BLaER1 treated with 17β-estradiol and CSF1 and Interleukin-3, amounts not matched to agents 10 nM and 100 nM (cell line): ENCODE data around the gene THRB.

Source experiments
- H3K27ac ChIP-seq, 11 experiments: shearing (Covaris generic); formaldehyde crosslinking; 2 replicates each; pipeline ENCODE4 v1.8.1; 2022
- H3K27me3 ChIP-seq, 11 experiments: shearing (Covaris generic); formaldehyde crosslinking; 2 replicates each; pipeline ENCODE4 v1.8.1; 2022
- H3K36me3 ChIP-seq, 11 experiments: shearing (Covaris generic); formaldehyde crosslinking; 2 replicates each; pipeline ENCODE4 v1.8.1; 2022
- H3K4me1 ChIP-seq, 10 experiments: shearing (Covaris generic); formaldehyde crosslinking; 2 replicates each; pipeline ENCODE4 v1.8.1; 2022
- H3K4me2 ChIP-seq, 11 experiments: shearing (Covaris generic); formaldehyde crosslinking; 2 replicates each; pipeline ENCODE4 v1.8.1; 2022
- H3K4me3 ChIP-seq, 10 experiments: shearing (Covaris generic); formaldehyde crosslinking; 2 replicates each; pipeline ENCODE4 v1.8.1; 2022
- H3K9ac ChIP-seq, 11 experiments: shearing (Covaris generic); formaldehyde crosslinking; 2 replicates each; pipeline ENCODE4 v1.8.1; 2022
- H3K9me3 ChIP-seq, 11 experiments: shearing (Covaris generic); formaldehyde crosslinking; replicated peaks in 1 of 11; 2 replicates each; pipeline ENCODE4 v1.8.1; 2022
- H4K20me1 ChIP-seq, 11 experiments: shearing (Covaris generic); formaldehyde crosslinking; 2 replicates each; pipeline ENCODE4 v1.8.1; 2022
- Cebpa-rat ChIP-seq, 11 experiments: shearing (Covaris generic); IDR thresholded peaks; 2 replicates each; pipeline ENCODE4 v1.8.1; 2022

Gene THRB

GRCh38 chr3:24364359-24364758, 130.3 kb downstream of the THRB start:
- H3K27ac ChIP-seq, result no peak overlapping the region
- H3K4me1 ChIP-seq, result peaks cover 0 to 22% (median 10%) of the 10 kb centered on the region in 10 experiments; a peak in 11 of 20 replicates

GRCh38 chr3:24363242-24363641, 131.4 kb downstream of the THRB start:
- no peaks in the 10 kb centered on the region for H3K27me3 ChIP-seq
- H3K9me3 ChIP-seq, result no peaks in the 10 kb centered on the region
- H4K20me1 ChIP-seq, result no peaks in the 10 kb centered on the region
- peak overlapping the region in 6 of 11 experiments; percentile 1 to 20 (median 11); a peak in 3 of 22 replicates for H3K4me2 ChIP-seq
- peaks cover 0 to 22% (median 10%) of the 10 kb centered on the region in 10 experiments; a peak in 11 of 20 replicates for H3K4me1 ChIP-seq
- no peaks in the 10 kb centered on the region for H3K36me3 ChIP-seq
- TF ChIP-seq Cebpa-rat (IDR thresholded peaks at IDR 0.05), result no peak
- no peak overlapping the region for H3K27ac ChIP-seq
- no peak overlapping the region for H3K4me3 ChIP-seq
- no peak overlapping the region for H3K9ac ChIP-seq

More at GRCh38 chr3:24364359-24364758, 130.3 kb downstream of the THRB start:
- Histone ChIP-seq H3K4me3 (no peak overlapping the region), H3K36me3 (no peaks in the 10 kb centered on the region), H3K27me3 (no peaks in the 10 kb centered on the region), H3K9me3 (no peaks in the 10 kb centered on the region), H4K20me1 (no peaks in the 10 kb centered on the region), H3K4me2 (no peak overlapping the region), H3K9ac (no peak overlapping the region)
- TF ChIP-seq Cebpa-rat (IDR thresholded peaks at IDR 0.05), result no peak

GRCh38 chr3:24361623-24362022, 133.0 kb downstream of the THRB start:
- H3K27ac ChIP-seq, result no peak overlapping the region
- H3K36me3 ChIP-seq, result no peaks in the 10 kb centered on the region
- H3K4me2 ChIP-seq, result no peak overlapping the region
- TF ChIP-seq Cebpa-rat (IDR thresholded peaks at IDR 0.05), result no peak
- H3K9me3 ChIP-seq, result no peaks in the 10 kb centered on the region
- no peak overlapping the region for H3K4me3 ChIP-seq
- no peaks in the 10 kb centered on the region for H4K20me1 ChIP-seq
- H3K9ac ChIP-seq, result no peak overlapping the region
- H3K27me3 ChIP-seq, result no peaks in the 10 kb centered on the region
- H3K4me1 ChIP-seq, result peaks cover 0 to 22% (median 10%) of the 10 kb centered on the region in 10 experiments; a peak in 11 of 20 replicates

GRCh38 chr3:24360957-24361356, 133.7 kb downstream of the THRB start:
- Histone ChIP-seq H4K20me1 (no peaks in the 10 kb centered on the region), H3K4me1 (peaks cover 0 to 21% (median 10%) of the 10 kb centered on the region in 10 experiments; a peak in 11 of 20 replicates), H3K27ac (no peak overlapping the region), H3K4me2 (no peak overlapping the region), H3K9ac (no peak overlapping the region), H3K27me3 (no peaks in the 10 kb centered on the region), H3K4me3 (no peak overlapping the region), H3K36me3 (no peaks in the 10 kb centered on the region), H3K9me3 (no peaks in the 10 kb centered on the region)
- no peak for TF ChIP-seq Cebpa-rat (IDR thresholded peaks at IDR 0.05)

GRCh38 chr3:24359645-24360462, 134.8 kb downstream of the THRB start:
- H3K4me1 ChIP-seq, result peaks cover 0 to 12% (median 4%) of the 10 kb centered on the region in 10 experiments; a peak in 9 of 20 replicates

GRCh38 chr3:24359102-24359501, 135.5 kb downstream of the THRB start:
- 0 out of 22 replicates have a peak, but pooled peaks cover 0 to 8% (median 0%) of the 10 kb centered on the region in 11 experiments for H3K9me3 ChIP-seq
- TF ChIP-seq Cebpa-rat (IDR thresholded peaks at IDR 0.05), result no peak

More at GRCh38 chr3:24359645-24360462, 134.8 kb downstream of the THRB start:
- H3K4me2 ChIP-seq, result no peak overlapping the region
- TF ChIP-seq Cebpa-rat (IDR thresholded peaks at IDR 0.05), result no peak
- 0 out of 22 replicates have a peak, but pooled peaks cover 0 to 6% (median 0%) of the 10 kb centered on the region in 11 experiments for H3K9me3 ChIP-seq
- no peak overlapping the region for H3K9ac ChIP-seq
- no peaks in the 10 kb centered on the region for H3K27me3 ChIP-seq
- H3K4me3 ChIP-seq, result no peak overlapping the region
- no peaks in the 10 kb centered on the region for H3K36me3 ChIP-seq
- no peaks in the 10 kb centered on the region for H4K20me1 ChIP-seq
- H3K27ac ChIP-seq, result no peak overlapping the region

GRCh38 chr3:24357635-24358034, 137.0 kb downstream of the THRB start:
- no peak for TF ChIP-seq Cebpa-rat (IDR thresholded peaks at IDR 0.05)
- H3K9ac ChIP-seq, result no peak overlapping the region
- H3K27ac ChIP-seq, result no peak overlapping the region
- no peak overlapping the region for H3K4me2 ChIP-seq
- no peaks in the 10 kb centered on the region for H3K27me3 ChIP-seq
- H3K4me1 ChIP-seq, result no peaks in the 10 kb centered on the region
- no peaks in the 10 kb centered on the region for H4K20me1 ChIP-seq
- 0 out of 22 replicates have a peak, but pooled peaks cover 0 to 8% (median 0%) of the 10 kb centered on the region in 11 experiments for H3K9me3 ChIP-seq
- H3K4me3 ChIP-seq, result no peak overlapping the region
- H3K36me3 ChIP-seq, result no peaks in the 10 kb centered on the region

More at GRCh38 chr3:24359102-24359501, 135.5 kb downstream of the THRB start:
- Histone ChIP-seq H3K4me1 (peaks cover 0 to 8% (median 4%) of the 10 kb centered on the region in 10 experiments; a peak in 4 of 20 replicates), H3K9ac (no peak overlapping the region), H3K4me3 (no peak overlapping the region), H3K27ac (no peak overlapping the region), H3K27me3 (no peaks in the 10 kb centered on the region), H3K4me2 (no peak overlapping the region), H3K36me3 (no peaks in the 10 kb centered on the region), H4K20me1 (no peaks in the 10 kb centered on the region)

GRCh38 chr3:24355806-24356205, 138.8 kb downstream of the THRB start:
- Histone ChIP-seq H4K20me1 (no peaks in the 10 kb centered on the region), H3K27ac (no peak overlapping the region), H3K9me3 (0 out of 22 replicates have a peak, but pooled peaks cover 0 to 8% (median 0%) of the 10 kb centered on the region in 11 experiments), H3K27me3 (no peaks in the 10 kb centered on the region), H3K36me3 (no peaks in the 10 kb centered on the region), H3K4me1 (no peaks in the 10 kb centered on the region), H3K9ac (no peak overlapping the region), H3K4me2 (no peak overlapping the region), H3K4me3 (no peak overlapping the region)
- no peak for TF ChIP-seq Cebpa-rat (IDR thresholded peaks at IDR 0.05)

GRCh38 chr3:24354230-24354629, 140.4 kb downstream of the THRB start:
- Histone ChIP-seq H4K20me1 (no peaks in the 10 kb centered on the region), H3K4me2 (no peak overlapping the region), H3K9ac (no peak overlapping the region), H3K4me1 (no peaks in the 10 kb centered on the region), H3K27me3 (no peaks in the 10 kb centered on the region), H3K27ac (no peak overlapping the region), H3K4me3 (no peak overlapping the region), H3K9me3 (0 out of 22 replicates have a peak, but pooled peaks cover 0 to 8% (median 0%) of the 10 kb centered on the region in 11 experiments), H3K36me3 (no peaks in the 10 kb centered on the region)
- no peak for TF ChIP-seq Cebpa-rat (IDR thresholded peaks at IDR 0.05)
